HepG2 (cell line): Measurements from ENCODE around the gene CTPS2. TPM values are rescaled to one million over a fixed set of nuclear protein-coding genes. Genes with fewer than 3 reads are reported as not detected.

Source experiments
- ATAC-seq: fragments of 200-7000 bp; cut with Tn5 transposase; 3 replicates; pipeline ENCODE4 v1.9.1; 2020; ENCODE audit warnings: mild to moderate bottlenecking, moderate library complexity
- BruUV-seq: library from RNA; stranded (reverse); fragments of 400-500 nt; replicated peaks from 2 replicates; lab custom pipeline; 2021; lab: Mats Ljungman, UMichigan
- CTCF ChIA-PET: fragments of 300-600 bp; formaldehyde crosslinking; extraction: SDS; loops from one replicate; lab custom pipeline; 2021; ENCODE audit warnings: low total read pairs, inconsistent platforms, low intra/inter-chr PET ratio; lab: Yijun Ruan, JAX
- POLR2A ChIA-PET: fragments of 350-600 bp; sonication (Branson Sonifier 250); formaldehyde crosslinking; loops from one replicate; lab custom pipeline; 2020; ENCODE audit warnings: antibody characterized with exemption, inconsistent platforms; lab: Yijun Ruan, JAX
- DNase-seq: peaks from one replicate; pipeline ENCODE4 v3.0.0-alpha.2; 2015; ENCODE audit warnings: low spot score
- FAIRE-seq: peaks from 3 replicates; lab custom pipeline; 2011; peaks lifted over from hg19 to GRCh38; lab: Jason Lieb, UNC
- H2AFZ ChIP-seq: one replicate; pipeline ENCODE4 v1.6.1; 2011; ENCODE audit warnings: low read length, inconsistent platforms
- H3K27ac ChIP-seq: fragments of 300-600 bp; 3 replicates; pipeline ENCODE4 v1.8.0; 2011; ENCODE audit warnings: mixed run types, mild to moderate bottlenecking, mixed read lengths, low read length, inconsistent platforms; ENCODE audit not compliant: insufficient read depth; ENCODE audit errors: extremely low read length
- H3K27me3 ChIP-seq, 2 experiments: fragments of 200-600 bp in 1 of 2; 2 replicates in 1 of 2; 3 replicates in 1 of 2; pipeline versions ENCODE4 v1.6.0 to v1.8.0; 2011; ENCODE audit warnings: low read length in 2 of 2, mild to moderate bottlenecking in 2 of 2, moderate library complexity in 2 of 2, inconsistent platforms in 1 of 2; ENCODE audit not compliant: insufficient read depth in 2 of 2, control insufficient read depth in 1 of 2
- H3K36me3 ChIP-seq, 2 experiments: fragments of 200-600 bp in 1 of 2; replicated peaks in 1 of 2; 2 replicates in 1 of 2; 3 replicates in 1 of 2; pipeline versions ENCODE4 v1.5.1 to v1.8.0; 2011; ENCODE audit warnings: low read length in 2 of 2, inconsistent platforms in 1 of 2; ENCODE audit not compliant: insufficient read depth in 2 of 2, control insufficient read depth in 1 of 2
- H3K4me1 ChIP-seq: 2 replicates; pipeline ENCODE4 v1.5.1; 2012; ENCODE audit warnings: low read length, inconsistent platforms; ENCODE audit not compliant: insufficient read depth
- H3K4me2 ChIP-seq: 2 replicates; pipeline ENCODE4 v1.6.0; 2011; ENCODE audit warnings: low read depth, low read length, inconsistent platforms
- H3K4me3 ChIP-seq, 3 experiments: fragments of 200-600 bp in 1 of 3; sonication (generic), shearing (Covaris generic) in 1 of 3; replicated peaks in 1 of 3; 2 replicates each; pipeline ENCODE4 v1.5.1; 2011 to 2016; ENCODE audit warnings: low read length in 3 of 3, inconsistent platforms in 2 of 3, low read depth in 2 of 3, mild to moderate bottlenecking in 2 of 3, control low read depth in 1 of 3, mixed read lengths in 1 of 3; ENCODE audit not compliant: insufficient read depth in 1 of 3
- H3K79me2 ChIP-seq: one replicate; pipeline ENCODE4 v1.6.1; 2011; ENCODE audit warnings: low read length, inconsistent platforms; ENCODE audit not compliant: insufficient read depth
- H3K9ac ChIP-seq: 2 replicates; pipeline ENCODE4 v1.6.0; 2011; ENCODE audit warnings: mild to moderate bottlenecking, low read depth, low read length, inconsistent platforms; ENCODE audit not compliant: insufficient read depth
- H3K9me3 ChIP-seq: 2 replicates; pipeline ENCODE4 v1.5.1; 2012; ENCODE audit warnings: mild to moderate bottlenecking, low read length
- H4K20me1 ChIP-seq: 2 replicates; pipeline ENCODE4 v1.6.0; 2011; ENCODE audit warnings: inconsistent platforms, mild to moderate bottlenecking, low read length, moderate library complexity; ENCODE audit not compliant: insufficient read depth
- AGO1 ChIP-seq: fragments of 200-400 bp; formaldehyde crosslinking; IDR thresholded peaks from 2 replicates; pipeline ENCODE4 v1.6.1; 2017; ENCODE audit warnings: mild to moderate bottlenecking, low read depth, low read length, moderate library complexity; ENCODE audit not compliant: poor library complexity, severe bottlenecking
- ATF2 ChIP-seq: sonication (generic); formaldehyde crosslinking; IDR thresholded peaks from 2 replicates; pipeline ENCODE4 v1.4.0; 2020; ENCODE audit warnings: missing genetic modification reagents
- MYPOP ChIP-seq: sonication (generic); formaldehyde crosslinking; IDR thresholded peaks from 2 replicates; pipeline ENCODE4 v1.8.1; 2023; ENCODE audit warnings: mild to moderate bottlenecking, moderate library complexity, missing genetic modification reagents
- THAP9 ChIP-seq: sonication (generic); formaldehyde crosslinking; IDR thresholded peaks from 2 replicates; pipeline ENCODE4; 2020; ENCODE audit warnings: missing genetic modification reagents, mild to moderate bottlenecking, borderline replicate concordance
- ZBED4 ChIP-seq: sonication (generic); formaldehyde crosslinking; IDR thresholded peaks from 2 replicates; pipeline ENCODE4 v1.4.0; 2020; ENCODE audit warnings: missing genetic modification reagents, borderline replicate concordance
- ZHX1 ChIP-seq: sonication (generic); formaldehyde crosslinking; IDR thresholded peaks from 2 replicates; pipeline ENCODE4 v1.8.1; 2022; ENCODE audit warnings: low read depth, mild to moderate bottlenecking, missing genetic modification reagents
- ZNF34 ChIP-seq: sonication (generic); formaldehyde crosslinking; IDR thresholded peaks from 2 replicates; pipeline ENCODE4 v1.4.0; 2020; ENCODE audit warnings: mild to moderate bottlenecking, missing genetic modification reagents, borderline replicate concordance
- WGBS: methylation state at CpG from one replicate; pipeline ENCODE4 v1.1.6; 2017; ENCODE audit warnings: low lambda C conversion rate; 5-methylcytosine and 5-hydroxymethylcytosine counted together
- in situ Hi-C: cut with HindIII; loops from 2 replicates; pipeline ENCODE4 v1.10.0; 2017; ENCODE audit warnings: low pct_unique_long_range_greater_than_20kb; ENCODE audit not compliant: extremely low pct_ligation_motif_present
- intact Hi-C: fragments of 100-400 bp; cut with micrococcal nuclease; formaldehyde crosslinking; loops from one replicate; pipeline ENCODE4 v1.10.0; 2022; ENCODE audit not compliant: unreplicated experiment
- polyA plus RNA-seq, 8 experiments: library from polyadenylated mRNA; depleted of rRNA in 3 of 8; stranded (reverse) in 7 of 8; unstranded in 1 of 8; fragments of >200 nt; fragmentation: Illumina TruSeq in 4 of 8; extraction: Trizol in 4 of 8; gene quantifications; 2 replicates each; pipeline versions ENCODE4 v1.2.1 to v1.2.3, GENCODE V29; 2011 to 2016; ENCODE audit warnings: low read depth in 4 of 8, missing spikeins in 1 of 8, mixed read lengths in 1 of 8; ENCODE audit not compliant: insufficient read depth in 1 of 8
- total RNA-seq, 5 experiments: library from RNA; depleted of rRNA; stranded (reverse); fragments of >200 nt; fragmentation: Illumina TruSeq; extraction: Trizol; gene quantifications; 2 replicates each; pipeline ENCODE4 v1.2.3, GENCODE V29; 2016; ENCODE audit warnings: low read depth in 1 of 5

The CTPS2 gene
- total and polyA plus RNA-seq, 2 of the 13 experiments (the other 11 are each of a cell fraction or from before 2014, with no cell fraction given) = 10.3 to 26.1 TPM

- Histone ChIP-seq H4K20me1 (no peaks in the 10 kb centered on the region), H3K27ac (no peak within 1 kb of the TSS), H3K9ac (no peak within 1 kb of the TSS), H3K4me3 (no peak within 1 kb of the TSS), H3K9me3 (no peaks in the 10 kb centered on the region), H3K4me1 (peaks cover 17% of the 10 kb centered on the region), H2AFZ (no peak within 1 kb of the TSS), H3K79me2 (no peaks in the 10 kb centered on the region), H3K36me3 (peaks cover 0 to 3% of the 10 kb centered on the region in 2 experiments; a peak in 1 of 5 replicates), H3K4me2 (no peak within 1 kb of the TSS), H3K27me3 (no peaks in the 10 kb centered on the region)
- ChIA-PET CTCF (no interaction called here), POLR2A (no interaction called here)
- no TSS peak for BruUV-seq
- no peak for FAIRE-seq
- WGBS = 96% methylated on average over 4 of the region's 4 CpGs
- intact Hi-C loops (no loop called here), in situ Hi-C loops (loop anchor here (25.0 kb wide), 1 partner anchor 188 kb away; no protein-coding TSS in a partner anchor)
- no peak for DNase-seq
- no peak for ATAC-seq
- TF ChIP-seq THAP9 (CRISPR knock-in tag) = no peak
- TF ChIP-seq AGO1 = no peak
- TF ChIP-seq ZNF34 (CRISPR knock-in tag) = no peak
- no peak for TF ChIP-seq ATF2
- no peak for TF ChIP-seq ZHX1 (CRISPR knock-in tag)
- TF ChIP-seq MYPOP = no peak
- TF ChIP-seq ZBED4 (CRISPR knock-in tag) = no peak
Observed at GRCh38 chrX:16649858-16650257, 62.6 kb downstream of the CTPS2 start, which contains the start of gene S100G. TSS of gene S100G (plus strand) at chrX:16650158. CDS start at chrX:16651007, 849 bp downstream.
